PC-9 (cell line): ENCODE data around the gene CRTC2. TPM values are rescaled to one million over a fixed set of nuclear protein-coding genes. Genes with fewer than 3 reads are reported as not detected.

ENCODE experiments used
- BruUV-seq: library from RNA; stranded (reverse); fragments of 400-500 nt; replicated peaks from 2 replicates; lab custom pipeline; 2021; lab: Mats Ljungman, UMichigan
- CTCF ChIA-PET: fragments of 300-600 bp; sonication (Branson Sonifier 250); formaldehyde crosslinking; loops from one replicate; lab custom pipeline; 2022; ENCODE audit warnings: antibody characterized with exemption; lab: Charles Lee
- POLR2A ChIA-PET: fragments of 300-600 bp; sonication (Branson Sonifier 250); formaldehyde crosslinking; loops from one replicate; lab custom pipeline; 2022; ENCODE audit warnings: antibody characterized with exemption; ENCODE audit not compliant: unreplicated experiment; lab: Charles Lee
- DNase-seq, 2 experiments: peaks; one replicate each; pipeline versions ENCODE4 v3.0.0 to v3.0.0-alpha.2; 2015 to 2022; ENCODE audit warnings: mixed read lengths in 1 of 2
- H2AFZ ChIP-seq: fragments of 200-600 bp; sonication (generic); 2 replicates; pipeline ENCODE4 v1.8.1; 2017; ENCODE audit warnings: antibody characterized with exemption
- H3F3A ChIP-seq: fragments of 200-600 bp; sonication (generic); 2 replicates; pipeline ENCODE4 v1.8.1; 2017; ENCODE audit warnings: antibody characterized with exemption, mild to moderate bottlenecking, low read depth; ENCODE audit not compliant: insufficient read depth
- H3K27ac ChIP-seq: fragments of 200-600 bp; sonication (generic); 2 replicates; pipeline ENCODE4 v1.6.1; 2016; ENCODE audit warnings: mixed run types
- H3K27me3 ChIP-seq: fragments of 200-600 bp; sonication (generic); 2 replicates; pipeline ENCODE4 v1.6.1; 2016; ENCODE audit warnings: low read depth, mixed run types; ENCODE audit not compliant: insufficient read depth
- H3K36me3 ChIP-seq: fragments of 200-600 bp; sonication (generic); 2 replicates; pipeline ENCODE4 v1.6.1; 2016; ENCODE audit warnings: low read depth, mixed run types
- H3K4me1 ChIP-seq: fragments of 200-600 bp; sonication (generic); replicated peaks from 2 replicates; pipeline ENCODE4 v1.6.1; 2016; ENCODE audit warnings: mixed run types; ENCODE audit not compliant: insufficient read depth
- H3K4me2 ChIP-seq: fragments of 200-600 bp; sonication (generic); 2 replicates; pipeline ENCODE4 v1.6.1; 2017; ENCODE audit warnings: mixed run types
- H3K4me3 ChIP-seq: fragments of 200-600 bp; sonication (generic); 2 replicates; pipeline ENCODE4 v1.6.1; 2016; ENCODE audit warnings: mixed run types
- H3K79me2 ChIP-seq: fragments of 200-600 bp; sonication (generic); 2 replicates; pipeline ENCODE4 v1.6.1; 2017; ENCODE audit warnings: low read depth, mixed run types
- H3K9me2 ChIP-seq: fragments of 200-600 bp; sonication (generic); 2 replicates; pipeline ENCODE4 v1.8.1; 2017; ENCODE audit warnings: mild to moderate bottlenecking; ENCODE audit not compliant: insufficient read depth
- H3K9me3 ChIP-seq: fragments of 200-600 bp; sonication (generic); 2 replicates; pipeline ENCODE4 v1.8.1; 2016; ENCODE audit warnings: low read depth; ENCODE audit not compliant: insufficient read depth
- H4K20me1 ChIP-seq: fragments of 200-600 bp; sonication (generic); 2 replicates; pipeline ENCODE4 v1.8.1; 2017; ENCODE audit not compliant: insufficient read depth
- EZH2 ChIP-seq: fragments of 200-600 bp; sonication (generic); IDR thresholded peaks from 2 replicates; pipeline ENCODE4 v1.8.0; 2017; ENCODE audit warnings: antibody characterized with exemption, low read depth
- intact Hi-C: fragments of 100-400 bp; cut with micrococcal nuclease; formaldehyde crosslinking; loops from one replicate; pipeline ENCODE4 v1.10.0; 2022; ENCODE audit not compliant: unreplicated experiment
- microRNA-seq: library from miRNA; unstranded; fragments of <30 nt; microRNA quantifications from one replicate; pipeline ENCODE4 v1.2.0, GENCODE V29; 2021; ENCODE audit warnings: borderline number of aligned reads, borderline replicate concordance
- total RNA-seq: library from RNA; stranded (reverse); gene quantifications from 2 replicates; pipeline ENCODE4 v1.2.3, GENCODE V29; 2021
- TF ChIP-seq, protein P1 (sequence below): fragments of 200-600 bp; sonication (generic); conservative IDR thresholded peaks from 2 replicates; pipeline ENCODE4 v1.6.1; 2017; ENCODE audit warnings: mixed run types, antibody characterized with exemption, mild to moderate bottlenecking, moderate library complexity

CRTC2 gene
- total RNA-seq, 1 experiment from 2014 or later: 63.6 TPM

DNA sequence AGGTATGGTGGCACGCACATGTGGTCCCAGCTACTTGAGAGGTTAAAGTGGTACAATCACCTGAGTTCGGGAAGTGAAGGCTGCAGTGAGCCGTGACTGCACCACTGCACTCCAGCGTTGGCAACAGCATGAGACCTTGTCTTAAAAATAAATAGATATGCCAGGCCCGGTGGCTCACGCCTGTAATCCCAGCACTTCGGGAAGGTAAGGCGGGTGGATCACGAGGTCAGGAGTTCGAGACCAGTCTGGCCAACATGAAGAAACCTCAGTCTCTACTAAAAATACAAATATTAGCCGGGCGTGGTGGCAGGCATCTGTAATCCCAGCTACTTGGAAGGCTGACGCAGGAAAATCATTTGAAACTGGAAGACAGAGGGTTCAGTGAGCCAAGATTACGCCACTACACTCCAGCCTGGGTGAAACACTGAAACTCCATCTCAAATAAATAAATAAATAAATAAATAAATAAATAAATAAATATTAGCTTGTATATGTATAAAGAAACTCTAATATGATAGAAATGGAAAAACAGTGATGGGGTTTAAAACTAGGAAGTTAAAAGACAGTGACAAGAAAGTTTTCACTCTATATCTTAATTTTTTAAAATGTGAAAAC lies 54.5 kb downstream of the CRTC2 start:
- Histone ChIP-seq H3K36me3 (peaks cover 4% of the 10 kb centered on the region), H3K27me3 (no peaks in the 10 kb centered on the region), H2AFZ (no peak overlapping the region), H3K4me2 (no peak overlapping the region), H3K79me2 (peaks cover 93% of the 10 kb centered on the region), H3K9me3 (no peaks in the 10 kb centered on the region), H3K27ac (no peak overlapping the region), H3F3A (peaks cover 11% of the 10 kb centered on the region), H3K4me1 (no peaks in the 10 kb centered on the region; the same call in 1 of the 2 replicates), H3K4me3 (no peak overlapping the region), H3K9me2 (no peaks in the 10 kb centered on the region), H4K20me1 (peaks cover 72% of the 10 kb centered on the region)
- TF ChIP-seq, protein P1, sequence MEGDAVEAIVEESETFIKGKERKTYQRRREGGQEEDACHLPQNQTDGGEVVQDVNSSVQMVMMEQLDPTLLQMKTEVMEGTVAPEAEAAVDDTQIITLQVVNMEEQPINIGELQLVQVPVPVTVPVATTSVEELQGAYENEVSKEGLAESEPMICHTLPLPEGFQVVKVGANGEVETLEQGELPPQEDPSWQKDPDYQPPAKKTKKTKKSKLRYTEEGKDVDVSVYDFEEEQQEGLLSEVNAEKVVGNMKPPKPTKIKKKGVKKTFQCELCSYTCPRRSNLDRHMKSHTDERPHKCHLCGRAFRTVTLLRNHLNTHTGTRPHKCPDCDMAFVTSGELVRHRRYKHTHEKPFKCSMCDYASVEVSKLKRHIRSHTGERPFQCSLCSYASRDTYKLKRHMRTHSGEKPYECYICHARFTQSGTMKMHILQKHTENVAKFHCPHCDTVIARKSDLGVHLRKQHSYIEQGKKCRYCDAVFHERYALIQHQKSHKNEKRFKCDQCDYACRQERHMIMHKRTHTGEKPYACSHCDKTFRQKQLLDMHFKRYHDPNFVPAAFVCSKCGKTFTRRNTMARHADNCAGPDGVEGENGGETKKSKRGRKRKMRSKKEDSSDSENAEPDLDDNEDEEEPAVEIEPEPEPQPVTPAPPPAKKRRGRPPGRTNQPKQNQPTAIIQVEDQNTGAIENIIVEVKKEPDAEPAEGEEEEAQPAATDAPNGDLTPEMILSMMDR: no peak
- TF ChIP-seq EZH2: no peak
- CTCF ChIA-PET: interaction anchor here (0.5 kb wide), 1 partner anchor 613 kb away, joined by 13 read pairs; no protein-coding TSS in a partner anchor
- intact Hi-C loops: no loop called here
- no TSS peak for BruUV-seq
- DNase-seq: no peak
- POLR2A ChIA-PET: no interaction called here

DNA sequence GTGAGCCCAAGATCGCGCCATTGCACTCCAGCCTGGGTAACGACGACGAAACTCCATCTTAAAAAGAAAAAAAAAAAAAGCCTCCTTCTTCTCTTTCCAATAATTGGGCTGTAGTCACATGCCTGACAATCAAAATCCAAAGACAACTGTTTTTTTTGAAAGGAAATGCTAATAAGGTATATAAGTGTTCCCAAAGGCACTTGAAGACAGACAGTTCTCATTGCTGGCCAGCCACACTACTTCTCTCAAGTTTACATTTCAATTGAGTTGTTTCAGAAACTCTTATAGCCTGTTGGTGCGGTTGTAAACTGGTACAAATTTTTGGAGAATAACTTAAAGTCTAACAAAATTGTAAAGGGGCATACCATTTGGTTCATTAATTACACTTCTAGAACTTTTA lies 58.9 kb downstream of the CRTC2 start:
- Histone ChIP-seq H3K9me3 (no peaks in the 10 kb centered on the region), H3K4me3 (no peak overlapping the region), H3K36me3 (peaks cover 4% of the 10 kb centered on the region; the same call in 1 of the 2 replicates), H3K9me2 (no peaks in the 10 kb centered on the region), H4K20me1 (peaks cover 48% of the 10 kb centered on the region), H3K79me2 (peaks cover 64% of the 10 kb centered on the region), H2AFZ (no peak overlapping the region), H3K27ac (no peak overlapping the region), H3K4me1 (no peaks in the 10 kb centered on the region), H3K27me3 (no peaks in the 10 kb centered on the region), H3K4me2 (no peak overlapping the region), H3F3A (peaks cover 10% of the 10 kb centered on the region)
- CTCF ChIA-PET: no interaction called here
- no TSS peak for BruUV-seq
- POLR2A ChIA-PET: no interaction called here
- intact Hi-C loops: no loop called here
- DNase-seq: no peak
- TF ChIP-seq, protein P1: no peak
- no peak for TF ChIP-seq EZH2

Small RNA genes within 50 kb of the gene (microRNA-seq; reads per million reads assigned to microRNA genes)
- not detected for gene MIR6737

Other genes with a start within 250 kb of the CRTC2 start
- gene INTS3, start 230.6 kb downstream of the CRTC2 start, total RNA-seq: 62.5 and 91.7 TPM in 2 replicates
- 14.4 and 17.1 TPM in 2 replicates for gene SLC27A3, start 183.2 kb downstream of the CRTC2 start, total RNA-seq
- gene GATAD2B, start 35.6 kb downstream of the CRTC2 start, total RNA-seq: 51.4 and 56.1 TPM in 2 replicates
- gene DENND4B, start 11.9 kb downstream of the CRTC2 start, total RNA-seq: 41.3 and 52.7 TPM in 2 replicates
- 141 and 164 TPM in 2 replicates for gene SLC39A1, start 4.9 kb upstream of the CRTC2 start, total RNA-seq
- gene CREB3L4, start 9.3 kb upstream of the CRTC2 start, total RNA-seq: 23.4 and 25.9 TPM in 2 replicates
- 106 and 108 TPM in 2 replicates for gene JTB, start 19.1 kb upstream of the CRTC2 start, total RNA-seq
- gene RAB13, start 27.7 kb upstream of the CRTC2 start, total RNA-seq: 69.9 and 73.6 TPM in 2 replicates
- 898 and 1,409 TPM in 2 replicates for gene RPS27, start 32.1 kb upstream of the CRTC2 start, total RNA-seq
- not detected in 2 replicates for gene NUP210L, start 196.5 kb upstream of the CRTC2 start, total RNA-seq
- 375 and 491 TPM in 2 replicates for gene TPM3, start 233.5 kb upstream of the CRTC2 start, total RNA-seq
- not detected in 2 replicates for gene CFAP141, start 247.7 kb upstream of the CRTC2 start, total RNA-seq